H1 (cell line): ENCODE data around the gene ADARB2. TPM values are rescaled to one million over a fixed set of nuclear protein-coding genes. Genes with fewer than 3 reads are reported as not detected.

Experiments used
- CTCF ChIA-PET: fragments of 300-600 bp; sonication (Branson Sonifier 250); formaldehyde crosslinking; loops from one replicate; lab custom pipeline; 2021; ENCODE audit not compliant: partially characterized antibody; lab: Charles Lee
- POLR2A ChIA-PET: fragments of 300-600 bp; sonication (Branson Sonifier 250); formaldehyde crosslinking; loops from one replicate; lab custom pipeline; 2021; ENCODE audit warnings: inconsistent platforms; ENCODE audit not compliant: partially characterized antibody; lab: Charles Lee
- DNase-seq, 2 experiments: peaks; one replicate each; pipeline versions ENCODE4 v3.0.0 to v3.0.0-alpha.2; 2010 to 2022; ENCODE audit warnings: low spot score in 2 of 2, low read depth in 1 of 2, mixed read lengths in 1 of 2
- FAIRE-seq: peaks from 2 replicates; lab custom pipeline; 2011; peaks lifted over from hg19 to GRCh38; lab: Jason Lieb, UNC
- H2AFZ ChIP-seq: 2 replicates; pipeline ENCODE4 v1.8.1; 2012; ENCODE audit warnings: low read length, inconsistent platforms
- H2AK5ac ChIP-seq: 2 replicates; pipeline ENCODE4 v1.6.1; 2013; ENCODE audit warnings: low read depth, low read length
- H2BK120ac ChIP-seq: replicated peaks from 2 replicates; pipeline ENCODE3; 2013; ENCODE audit warnings: low read depth, low read length, inconsistent platforms
- H2BK12ac ChIP-seq: 2 replicates; pipeline ENCODE4 v1.6.1; 2013; ENCODE audit warnings: low read depth, low read length
- H2BK15ac ChIP-seq: 2 replicates; pipeline ENCODE4 v1.6.1; 2013; ENCODE audit warnings: low read length
- H2BK20ac ChIP-seq: 2 replicates; pipeline ENCODE4 v1.6.1; 2013; ENCODE audit warnings: low read length
- H2BK5ac ChIP-seq: 2 replicates; pipeline ENCODE4 v1.6.1; 2013; ENCODE audit warnings: low read depth, low read length
- H3K14ac ChIP-seq: 2 replicates; pipeline ENCODE4 v1.6.1; 2013; ENCODE audit warnings: inconsistent platforms; ENCODE audit not compliant: insufficient read length
- H3K18ac ChIP-seq: 2 replicates; pipeline ENCODE4 v1.6.1; 2013; ENCODE audit warnings: low read length; ENCODE audit errors: extremely low read depth
- H3K23ac ChIP-seq: 2 replicates; pipeline ENCODE4 v1.6.1; 2013; ENCODE audit warnings: inconsistent platforms; ENCODE audit not compliant: insufficient read length
- H3K23me2 ChIP-seq: 2 replicates; pipeline ENCODE4 v1.6.1; 2013; ENCODE audit warnings: low read depth, low read length
- H3K27ac ChIP-seq: 2 replicates; pipeline ENCODE4 v1.6.1; 2011; ENCODE audit warnings: low read depth, low read length, inconsistent platforms
- H3K27me3 ChIP-seq, 4 experiments: replicated peaks in 1 of 4; 1 replicate in 1 of 4; 2 replicates in 3 of 4; pipeline versions ENCODE4 v1.6.1 to v1.8.1; 2011 to 2013; ENCODE audit warnings: low read length in 3 of 4, mild to moderate bottlenecking in 3 of 4, inconsistent platforms in 2 of 4, mixed read lengths in 2 of 4, moderate library complexity in 1 of 4; ENCODE audit not compliant: control insufficient read depth in 3 of 4, insufficient read depth in 3 of 4; ENCODE audit errors: extremely low read depth in 1 of 4
- H3K36me3 ChIP-seq, 4 experiments: 2 replicates each; pipeline versions ENCODE4 v1.6.1 to v1.8.1; 2011 to 2013; ENCODE audit warnings: mild to moderate bottlenecking in 4 of 4, low read length in 3 of 4, moderate library complexity in 2 of 4, control low read depth in 1 of 4, inconsistent platforms in 1 of 4; ENCODE audit not compliant: insufficient read depth in 4 of 4, control insufficient read depth in 2 of 4
- H3K4ac ChIP-seq: replicated peaks from 2 replicates; pipeline ENCODE3; 2013; ENCODE audit warnings: low read length, low read depth, mixed read lengths, inconsistent platforms; ENCODE audit not compliant: insufficient read length
- H3K4me1 ChIP-seq, 4 experiments: replicated peaks in 1 of 4; 1 replicate in 1 of 4; 2 replicates in 3 of 4; pipeline versions ENCODE4 v1.6.1 to v1.8.1; 2011 to 2013; ENCODE audit warnings: low read length in 3 of 4, inconsistent platforms in 2 of 4, mixed read lengths in 1 of 4; ENCODE audit not compliant: insufficient read depth in 4 of 4, control insufficient read depth in 3 of 4
- H3K4me2 ChIP-seq, 2 experiments: 2 replicates each; pipeline versions ENCODE4 v1.6.1 to v1.8.1; 2011 to 2013; ENCODE audit warnings: low read depth in 2 of 2, low read length in 2 of 2, control low read depth in 1 of 2, inconsistent platforms in 1 of 2, mild to moderate bottlenecking in 1 of 2; ENCODE audit not compliant: insufficient read depth in 1 of 2
- H3K4me3 ChIP-seq, 4 experiments: fragments of 200-600, 300-600 bp in 1 of 4; sonication (generic), shearing (Covaris generic), sonication (Bioruptor Twin) in 1 of 4; 2 replicates each; pipeline versions ENCODE4 v1.5.1 to v1.8.1; 2011 to 2016; ENCODE audit warnings: low read length in 4 of 4, low read depth in 3 of 4, control low read depth in 2 of 4, inconsistent platforms in 2 of 4, mild to moderate bottlenecking in 2 of 4, mixed read lengths in 1 of 4, moderate library complexity in 1 of 4; ENCODE audit not compliant: insufficient read depth in 2 of 4; ENCODE audit errors: extremely low read depth in 1 of 4
- H3K56ac ChIP-seq: replicated peaks from 2 replicates; pipeline ENCODE3; 2013; ENCODE audit warnings: low read depth, mild to moderate bottlenecking, mixed read lengths, low read length, inconsistent platforms; ENCODE audit not compliant: insufficient read length
- H3K79me1 ChIP-seq: 2 replicates; pipeline ENCODE4 v1.6.1; 2013; ENCODE audit warnings: low read depth, low read length, control low read depth
- H3K79me2 ChIP-seq, 2 experiments: 2 replicates each; pipeline versions ENCODE4 v1.6.1 to v1.8.1; 2012 to 2013; ENCODE audit warnings: low read length in 2 of 2, mild to moderate bottlenecking in 2 of 2, inconsistent platforms in 1 of 2; ENCODE audit not compliant: insufficient read depth in 2 of 2, control insufficient read depth in 1 of 2
- H3K9ac ChIP-seq, 4 experiments: replicated peaks in 1 of 4; 1 replicate in 1 of 4; 2 replicates in 3 of 4; pipeline versions ENCODE4 v1.6.1 to v1.8.1; 2011 to 2013; ENCODE audit warnings: low read depth in 3 of 4, low read length in 3 of 4, control low read depth in 2 of 4, mild to moderate bottlenecking in 2 of 4, moderate library complexity in 2 of 4, inconsistent platforms in 1 of 4; ENCODE audit errors: extremely low read depth in 1 of 4
- H3K9me3 ChIP-seq, 2 experiments: 2 replicates each; pipeline versions ENCODE4 v1.6.1 to v1.8.1; 2012 to 2013; ENCODE audit warnings: mild to moderate bottlenecking in 2 of 2, moderate library complexity in 2 of 2, control low read depth in 1 of 2, inconsistent platforms in 1 of 2, low read depth in 1 of 2, low read length in 1 of 2, mixed read lengths in 1 of 2; ENCODE audit not compliant: insufficient read depth in 2 of 2
- H4K20me1 ChIP-seq, 2 experiments: replicated peaks in 1 of 2; 2 replicates each; pipeline versions ENCODE3 to v1.8.1; 2011 to 2013; ENCODE audit warnings: inconsistent platforms in 2 of 2, low read length in 2 of 2, mild to moderate bottlenecking in 1 of 2; ENCODE audit not compliant: insufficient read depth in 2 of 2, control insufficient read depth in 1 of 2
- H4K5ac ChIP-seq: 2 replicates; pipeline ENCODE4 v1.6.1; 2013; ENCODE audit warnings: low read length, low read depth, mixed read lengths, inconsistent platforms; ENCODE audit not compliant: insufficient read length
- H4K8ac ChIP-seq: 2 replicates; pipeline ENCODE4 v1.8.0; 2013; ENCODE audit warnings: mild to moderate bottlenecking, moderate library complexity, low read length, inconsistent platforms; ENCODE audit not compliant: insufficient read depth; ENCODE audit errors: extremely low read depth
- H4K91ac ChIP-seq: replicated peaks from 2 replicates; pipeline ENCODE3; 2013; ENCODE audit warnings: low read length, mixed read lengths, inconsistent platforms; ENCODE audit not compliant: insufficient read length
- BCL11A ChIP-seq, 2 experiments: IDR thresholded peaks; one replicate each; pipeline ENCODE4 v1.6.1; 2011; ENCODE audit warnings: low read depth in 2 of 2, low read length in 2 of 2, mild to moderate bottlenecking in 2 of 2
- CBX5 ChIP-seq: fragments of 300-800, 300-1000 bp; sonication (generic); IDR thresholded peaks from 2 replicates; pipeline ENCODE4 v1.7.1; 2016; ENCODE audit warnings: antibody characterized with exemption, low read length, low read depth
- CEBPB ChIP-seq: IDR thresholded peaks from 2 replicates; pipeline ENCODE4 v1.6.1; 2012; ENCODE audit warnings: low read depth, low read length
- CHD2 ChIP-seq: IDR thresholded peaks from 2 replicates; pipeline ENCODE4 v1.6.1; 2012; ENCODE audit warnings: low read length, improper control_type of control experiment
- CREB1 ChIP-seq: IDR thresholded peaks from 2 replicates; pipeline ENCODE4 v1.6.1; 2012; ENCODE audit warnings: inconsistent platforms
- CTBP2 ChIP-seq: IDR thresholded peaks from 2 replicates; pipeline ENCODE4 v1.7.0; 2011; ENCODE audit warnings: borderline replicate concordance, mild to moderate bottlenecking, moderate library complexity, mixed read lengths, low read length; ENCODE audit not compliant: insufficient read depth, insufficient read length
- EGR1 ChIP-seq: IDR thresholded peaks from 2 replicates; pipeline ENCODE4 v1.6.1; 2011; ENCODE audit warnings: low read depth, low read length, borderline replicate concordance
- EP300 ChIP-seq, 2 experiments: IDR thresholded peaks; 1 replicate in 1 of 2; 2 replicates in 1 of 2; pipeline ENCODE4 v1.6.1; 2011 to 2012; ENCODE audit warnings: low read depth in 2 of 2, low read length in 2 of 2, mild to moderate bottlenecking in 2 of 2, borderline replicate concordance in 1 of 2, inconsistent platforms in 1 of 2, moderate library complexity in 1 of 2
- JUN ChIP-seq: IDR thresholded peaks from 2 replicates; pipeline ENCODE4 v1.6.1; 2011; ENCODE audit warnings: low read depth, mild to moderate bottlenecking, improper control_type of control experiment, low read length
- KDM4A ChIP-seq: IDR thresholded peaks from one replicate; pipeline ENCODE4 v1.7.1; 2012; ENCODE audit warnings: low read depth, mild to moderate bottlenecking, moderate library complexity, low read length, inconsistent platforms; ENCODE audit not compliant: severe bottlenecking
- SUZ12 ChIP-seq: fragments of 200-600 bp; sonication (generic); IDR thresholded peaks from 2 replicates; pipeline ENCODE4 v1.6.1; 2012; ENCODE audit warnings: mild to moderate bottlenecking, inconsistent platforms, low read length, moderate library complexity, mixed read lengths
- WGBS, 2 experiments: shearing (Covaris generic) in 1 of 2; methylation state at CpG; one replicate each; pipeline versions ENCODE4 v1.1.6 to v1.1.7; 2013 to 2015; ENCODE audit warnings: low lambda C conversion rate in 2 of 2, mixed read lengths in 2 of 2, inconsistent platforms in 1 of 2, low coverage in 1 of 2, missing lambda C conversion rate in 1 of 2; ENCODE audit not compliant: insufficient replicate concordance in 2 of 2, insufficient coverage in 1 of 2, insufficient read length in 1 of 2; ENCODE audit errors: extremely low coverage in 1 of 2, missing lambda C conversion rate in 1 of 2; 5-methylcytosine and 5-hydroxymethylcytosine counted together
- polyA plus RNA-seq, 7 experiments: library from polyadenylated mRNA; depleted of rRNA in 3 of 7; stranded (reverse) in 5 of 7; unstranded in 2 of 7; fragments of >200 nt in 5 of 7; fragments of 200-250 nt in 2 of 7; gene quantifications; 1 replicate in 5 of 7; 2 replicates in 1 of 7; 4 replicates in 1 of 7; pipeline versions ENCODE4 v1.2.1 to v1.2.3, GENCODE V29; 2011 to 2013; ENCODE audit warnings: missing spikeins in 2 of 7, mixed read lengths in 2 of 7
- total RNA-seq: library from RNA; stranded (reverse); fragmentation: NEBNext Ultra II Directional; extraction: Animal tissue kit (Norgen Biotek cat#: 25700); gene quantifications from 2 replicates; pipeline ENCODE4 v1.2.1, GENCODE V29; 2021

The ADARB2 gene
- total and polyA plus RNA-seq, 2 of the 8 experiments (the other 6 are each of a cell fraction or from before 2014, with no cell fraction given): 2.2 to 2.8 TPM

- CTCF ChIA-PET: interaction anchor here (1.3 to 4.8 kb wide), 3 partner anchors 56 to 128 kb away, joined by 3 to 24 read pairs (median 4); no protein-coding TSS in a partner anchor
These were observed 495.9 kb downstream of the ADARB2 start for GRCh38 chr10:1241322-1241890.

More at GRCh38 chr10:1241322-1241890, 495.9 kb downstream of the ADARB2 start:
- H3K9me3 ChIP-seq: no peaks in the 10 kb centered on the region; a peak in 1 of 4 replicates
- H3K4ac ChIP-seq: peak overlapping the region; percentile 4
- 0 out of 2 replicates have a peak overlapping the region, but pooled peaks have one; percentile 61 for H2BK15ac ChIP-seq
- peak overlapping the region; percentile 36 for H4K5ac ChIP-seq
- H3K4me1 ChIP-seq: peaks cover 0 to 6% (median 2%) of the 10 kb centered on the region in 4 experiments; a peak in 6 of 7 replicates
- POLR2A ChIA-PET: interaction anchor here (0.8 kb wide), 1 partner anchor 28 kb away, joined by 3 read pairs; no protein-coding TSS in a partner anchor
- no peak for FAIRE-seq
- H3K14ac ChIP-seq: no peak overlapping the region
- no peaks in the 10 kb centered on the region; a peak in 1 of 7 replicates for H3K27me3 ChIP-seq
- H3K4me2 ChIP-seq: no peak overlapping the region
- no peaks in the 10 kb centered on the region for H3K79me2 ChIP-seq
- no peak overlapping the region for H3K56ac ChIP-seq
- H2BK20ac ChIP-seq: peak overlapping the region; percentile 90; the same call in 1 of the 2 replicates
- H3K4me3 ChIP-seq: no peak overlapping the region
- H3K9ac ChIP-seq: no peak overlapping the region
- no peak overlapping the region for H3K27ac ChIP-seq
- H4K8ac ChIP-seq: no peak overlapping the region
- H2AFZ ChIP-seq: no peak overlapping the region
- peak overlapping the region; percentile 78 for H3K18ac ChIP-seq
- H4K20me1 ChIP-seq: no peaks in the 10 kb centered on the region
- peak overlapping the region; percentile 81 for H2BK120ac ChIP-seq
- 88% methylated on average over 16 of the region's 16 CpGs; no CpG with 5 or more reads in 1 of the 2 experiments for WGBS, 2 experiments
- H2BK12ac ChIP-seq: peak overlapping the region; percentile 97
- no peak for TF ChIP-seq CBX5
- no peak for TF ChIP-seq BCL11A (IDR thresholded peaks at IDR 0.05; ENCODE audit: low read depth in 2 of 2, low read length in 2 of 2)
- no peak for TF ChIP-seq CTBP2
- TF ChIP-seq JUN: no peak
- no peak for TF ChIP-seq EGR1
- TF ChIP-seq EP300 (IDR thresholded peaks at IDR 0.05; ENCODE audit: borderline replicate concordance in 1 of 2, low read depth in 2 of 2, low read length in 2 of 2): no peak
- no peak for TF ChIP-seq CEBPB
- no peak for TF ChIP-seq KDM4A
- no peak for TF ChIP-seq CREB1
- TF ChIP-seq CHD2: no peak
- TF ChIP-seq SUZ12: no peak
- TF ChIP-seq, all 59 proteins: peak for 0
- no peak overlapping the region for H2BK5ac ChIP-seq
- H2AK5ac ChIP-seq: peak overlapping the region; percentile 93; the same call in 1 of the 2 replicates
- peak overlapping the region; percentile 20 for H4K91ac ChIP-seq
- no peaks in the 10 kb centered on the region for H3K23me2 ChIP-seq
- H3K23ac ChIP-seq: no peak overlapping the region
- no peaks in the 10 kb centered on the region for H3K79me1 ChIP-seq
- H3K36me3 ChIP-seq: no peaks in the 10 kb centered on the region
- no peak for DNase-seq
